ELR (cell line): ENCODE measurements around the gene BIN1.

ENCODE experiments used
- DNase-seq: peaks from one replicate; pipeline ENCODE4 v3.0.0-alpha.2; 2015; ENCODE audit warnings: low read depth

The BIN1 gene

DNA sequence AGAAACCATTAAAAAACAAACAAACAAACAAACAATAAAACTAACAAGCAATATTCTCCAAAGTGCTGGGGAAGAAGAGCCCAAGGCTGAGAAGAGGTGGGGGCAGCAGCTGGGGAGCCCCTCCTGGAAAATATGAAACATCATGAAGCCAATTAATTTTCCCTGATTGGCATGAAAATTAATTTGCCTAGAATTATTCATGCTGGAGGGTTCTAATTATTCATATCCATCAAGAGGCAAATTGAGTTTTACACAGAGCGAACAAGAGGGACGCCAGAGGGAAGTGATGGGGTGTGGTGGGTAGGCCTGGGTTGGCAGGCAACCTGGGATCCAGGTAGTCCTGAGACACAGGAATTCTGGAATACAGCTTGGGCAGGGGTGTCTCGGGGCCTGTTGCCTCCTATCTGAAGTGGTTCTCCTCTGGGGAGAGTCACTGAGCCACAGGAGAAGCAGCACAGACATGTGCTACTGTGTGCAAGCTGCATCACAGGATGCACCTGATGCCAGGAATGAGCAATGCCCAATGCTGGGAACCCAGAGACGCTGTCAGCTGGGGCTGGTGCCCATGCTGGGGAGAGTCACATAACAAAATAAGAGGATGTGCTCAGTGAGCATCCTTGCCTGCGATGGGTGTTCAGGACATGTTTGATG lies 107.7 kb downstream of the BIN1 start:
- DNase-seq = no peak

- DNase-seq = no peak
These were observed 108.5 kb downstream of the BIN1 start for GRCh38 chr2:126998486-126998885.
